Femur (tissue), 1 donor: Measurements from ENCODE around the gene SLC11A1.
A peak's percentile ranks its signal among the peaks of the same experiment; 100 is the strongest.

Experiments
- DNase-seq: peaks from one replicate; pipeline ENCODE4 v3.0.0-alpha.2; 2017

SLC11A1 gene

GRCh38 chr2:218438596-218438995 is 56.5 kb downstream of the SLC11A1 start:
- DNase-seq, result peak; percentile 35

- DNase-seq, result no peak
Measured at GRCh38 chr2:218444692-218445357, 62.8 kb downstream of the SLC11A1 start.

DNA sequence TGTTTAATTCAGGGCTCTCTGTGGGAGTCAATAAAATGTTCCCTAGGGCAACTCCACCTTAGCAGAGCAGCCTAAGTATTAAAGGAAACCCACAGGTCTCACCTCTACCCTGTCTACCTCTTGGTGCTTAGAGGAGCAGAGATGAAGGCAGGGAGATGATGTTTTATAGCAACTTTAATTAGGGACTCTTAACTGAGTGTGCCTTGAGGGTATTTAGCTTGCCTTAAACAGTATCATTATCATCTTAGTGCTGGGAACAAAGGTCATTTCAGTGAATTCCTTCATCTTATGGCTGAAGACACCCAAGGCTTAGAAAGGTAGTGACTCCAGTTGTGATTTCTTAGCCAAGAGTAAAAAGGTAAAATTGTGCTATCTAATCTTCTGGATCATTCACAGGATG is 63.5 kb downstream of the SLC11A1 start:
- DNase-seq, result no peak
